ENCODE data around the gene CHST8. TPM values are rescaled to one million over a fixed set of nuclear protein-coding genes. Genes with fewer than 3 reads are reported as not detected.

Gene CHST8
- total RNA-seq, 2 donors from 2014 or later = not detected

DNA sequence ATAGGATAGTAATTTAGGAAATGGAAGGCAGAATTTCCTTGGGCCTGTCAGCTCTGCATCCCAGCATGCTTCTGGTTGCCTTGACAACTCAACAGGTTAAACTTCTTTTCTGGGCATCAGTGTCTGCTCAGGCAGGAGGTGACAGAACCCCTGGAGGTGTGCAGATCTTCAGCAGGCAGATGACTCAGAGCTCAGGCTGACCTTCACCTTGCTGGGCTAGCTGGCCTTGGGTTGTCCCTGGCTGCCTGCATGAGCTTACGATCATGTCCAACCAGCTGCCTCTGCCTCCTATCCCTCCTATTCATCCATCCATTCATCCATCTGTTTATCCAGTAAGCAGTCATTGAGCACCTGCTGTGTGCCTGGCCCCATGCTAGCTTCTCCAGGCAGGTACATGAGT is 93.7 kb downstream of the CHST8 start:
- DNase-seq = no peak
- Mint-ChIP-seq H3K36me3 (ENCODE audit: insufficient read depth in 2 of 2) (no peaks in the 10 kb centered on the region), H3K9me3 (peaks cover 3% of the 10 kb centered on the region in 2 donors), H3K4me1 (ENCODE audit: low read depth) (no peaks in the 10 kb centered on the region), H3K27ac (no peak overlapping the region), H3K27me3 (ENCODE audit: low read depth) (peaks cover 6% of the 10 kb centered on the region), H3K4me3 (no peak overlapping the region)
- no peak for ATAC-seq (replicated peaks in 1 of 2)

DNA sequence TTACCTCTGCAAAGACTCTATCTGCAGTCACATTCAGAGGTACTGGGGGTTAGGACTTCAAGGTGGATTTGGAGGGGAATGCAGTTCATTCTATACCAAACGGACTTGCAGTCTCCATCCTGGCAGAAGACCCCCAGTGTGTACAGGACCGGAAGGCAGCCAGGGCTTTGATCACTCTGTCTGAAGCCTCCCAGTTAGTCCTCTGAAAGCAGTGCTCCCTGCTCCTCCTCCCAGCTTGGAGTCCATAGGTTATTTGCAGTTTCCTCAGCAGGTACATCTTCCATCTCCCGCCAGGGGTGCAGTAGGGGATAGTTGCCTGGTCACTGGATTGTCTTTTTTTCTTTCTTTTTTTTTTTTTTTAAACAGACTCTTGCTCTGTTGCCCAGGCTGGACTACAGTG is 96.1 kb downstream of the CHST8 start:
- H3K27ac Mint-ChIP-seq = no peak overlapping the region
- H3K27me3 Mint-ChIP-seq (ENCODE audit: low read depth) = peaks cover 13% of the 10 kb centered on the region
- DNase-seq = no peak
- ATAC-seq (replicated peaks in 1 of 2) = no peak
- no peak overlapping the region for H3K4me3 Mint-ChIP-seq
- H3K36me3 Mint-ChIP-seq (ENCODE audit: insufficient read depth in 2 of 2) = no peaks in the 10 kb centered on the region
- H3K4me1 Mint-ChIP-seq (ENCODE audit: low read depth) = no peaks in the 10 kb centered on the region
- H3K9me3 Mint-ChIP-seq = peaks cover 3% of the 10 kb centered on the region in 2 donors

DNA sequence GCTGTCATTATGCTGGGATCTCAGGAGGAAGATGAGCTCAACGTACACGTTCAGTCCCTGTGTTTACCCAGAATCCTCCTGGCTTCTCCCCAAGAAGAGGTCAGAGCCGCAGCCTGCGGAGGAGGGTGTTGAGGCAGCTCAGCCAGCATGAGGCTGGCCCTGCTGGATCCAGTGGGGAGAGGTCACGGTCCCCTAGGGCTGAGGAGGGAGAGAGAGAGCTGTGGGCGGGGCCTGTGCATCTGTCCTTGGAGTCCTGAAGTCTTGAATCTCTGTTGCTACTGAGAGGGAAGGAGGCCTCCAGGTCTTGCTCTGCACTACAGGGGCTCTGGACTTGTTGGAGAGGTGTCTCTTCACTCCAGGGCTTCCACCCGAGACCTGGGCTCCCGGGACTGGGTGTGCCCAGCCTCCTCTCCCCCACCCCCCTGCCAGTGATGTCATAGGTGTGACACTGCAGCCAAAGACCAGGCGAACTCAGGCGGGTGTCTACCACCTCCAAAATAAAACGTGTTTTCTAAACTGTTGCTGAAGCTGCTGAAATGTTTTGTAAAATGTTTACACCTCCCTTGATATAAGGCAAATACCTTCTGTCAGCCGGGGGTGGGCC is 97.0 kb downstream of the CHST8 start:
- H3K27me3 Mint-ChIP-seq (ENCODE audit: low read depth) = peaks cover 13% of the 10 kb centered on the region
- no peaks in the 10 kb centered on the region for H3K36me3 Mint-ChIP-seq (ENCODE audit: insufficient read depth in 2 of 2)
- H3K4me3 Mint-ChIP-seq = no peak overlapping the region
- no peaks in the 10 kb centered on the region for H3K4me1 Mint-ChIP-seq (ENCODE audit: low read depth)
- no peak for DNase-seq
- no peak for ATAC-seq (replicated peaks in 1 of 2)
- peaks cover 3% of the 10 kb centered on the region in 2 donors for H3K9me3 Mint-ChIP-seq
- H3K27ac Mint-ChIP-seq = no peak overlapping the region

DNA sequence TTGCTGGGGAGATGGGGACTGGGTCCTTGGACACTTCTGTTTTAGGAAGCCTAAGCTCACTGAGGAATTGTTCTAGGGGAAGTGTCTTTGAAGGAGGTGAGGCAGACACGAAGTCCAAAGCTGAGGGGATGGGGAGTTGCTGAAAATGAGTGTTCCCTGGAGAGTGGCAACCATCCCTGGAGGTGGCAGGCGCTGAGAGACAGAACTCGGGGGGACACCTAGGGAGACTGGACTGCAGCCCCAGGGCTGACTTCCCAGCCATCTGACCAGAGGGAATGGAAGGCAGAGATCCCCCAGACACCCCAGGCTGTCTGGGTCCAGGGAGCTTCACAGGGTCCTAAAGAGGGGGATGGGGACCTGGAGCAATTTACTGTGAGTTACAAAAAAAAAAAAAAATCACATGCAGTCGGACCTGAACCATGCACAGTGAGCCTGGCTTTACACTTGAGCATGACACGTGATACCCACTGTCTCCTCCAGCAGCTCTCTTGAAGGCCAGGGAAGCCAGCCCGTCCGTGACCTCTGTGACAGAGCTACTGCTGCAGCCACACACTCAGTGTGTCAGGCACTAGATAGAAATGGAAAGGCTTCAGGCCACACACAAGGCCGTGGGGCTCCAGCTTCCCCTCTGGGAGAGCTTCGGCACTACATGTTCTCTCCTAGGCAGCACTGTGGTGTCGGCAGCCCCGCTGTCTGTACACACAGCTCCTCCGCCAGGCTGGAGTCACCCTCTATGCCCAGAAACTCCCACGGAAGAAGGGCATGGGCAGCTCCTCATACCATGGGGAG is 97.8 kb downstream of the CHST8 start:
- no peak for DNase-seq
- Mint-ChIP-seq H3K4me1 (ENCODE audit: low read depth) (no peaks in the 10 kb centered on the region), H3K4me3 (no peak overlapping the region), H3K27ac (no peak overlapping the region), H3K36me3 (ENCODE audit: insufficient read depth in 2 of 2) (no peaks in the 10 kb centered on the region), H3K9me3 (peaks cover 3% of the 10 kb centered on the region in 2 donors), H3K27me3 (ENCODE audit: low read depth) (peaks cover 13% of the 10 kb centered on the region)
- no peak for ATAC-seq (replicated peaks in 1 of 2)

DNA sequence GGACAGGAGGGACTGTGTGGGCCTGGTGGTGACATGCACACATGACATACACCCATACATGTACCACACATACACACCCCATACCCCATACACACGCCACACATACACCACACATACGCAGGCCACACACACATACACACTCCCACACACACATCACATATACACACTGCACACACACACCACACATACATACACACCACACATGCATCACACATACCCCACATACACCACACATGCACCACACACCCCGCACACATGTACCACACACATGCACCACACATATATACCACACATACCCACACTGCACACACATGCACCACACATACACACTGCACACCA is 98.4 kb downstream of the CHST8 start:
- H3K27ac Mint-ChIP-seq = no peak overlapping the region
- no peaks in the 10 kb centered on the region for H3K4me1 Mint-ChIP-seq (ENCODE audit: low read depth)
- H3K9me3 Mint-ChIP-seq = peaks cover 3% of the 10 kb centered on the region in 2 donors
- no peak for ATAC-seq (replicated peaks in 1 of 2)
- H3K36me3 Mint-ChIP-seq (ENCODE audit: insufficient read depth in 2 of 2) = no peaks in the 10 kb centered on the region
- H3K4me3 Mint-ChIP-seq = no peak overlapping the region
- peaks cover 13% of the 10 kb centered on the region for H3K27me3 Mint-ChIP-seq (ENCODE audit: low read depth)
- no peak for DNase-seq

DNA sequence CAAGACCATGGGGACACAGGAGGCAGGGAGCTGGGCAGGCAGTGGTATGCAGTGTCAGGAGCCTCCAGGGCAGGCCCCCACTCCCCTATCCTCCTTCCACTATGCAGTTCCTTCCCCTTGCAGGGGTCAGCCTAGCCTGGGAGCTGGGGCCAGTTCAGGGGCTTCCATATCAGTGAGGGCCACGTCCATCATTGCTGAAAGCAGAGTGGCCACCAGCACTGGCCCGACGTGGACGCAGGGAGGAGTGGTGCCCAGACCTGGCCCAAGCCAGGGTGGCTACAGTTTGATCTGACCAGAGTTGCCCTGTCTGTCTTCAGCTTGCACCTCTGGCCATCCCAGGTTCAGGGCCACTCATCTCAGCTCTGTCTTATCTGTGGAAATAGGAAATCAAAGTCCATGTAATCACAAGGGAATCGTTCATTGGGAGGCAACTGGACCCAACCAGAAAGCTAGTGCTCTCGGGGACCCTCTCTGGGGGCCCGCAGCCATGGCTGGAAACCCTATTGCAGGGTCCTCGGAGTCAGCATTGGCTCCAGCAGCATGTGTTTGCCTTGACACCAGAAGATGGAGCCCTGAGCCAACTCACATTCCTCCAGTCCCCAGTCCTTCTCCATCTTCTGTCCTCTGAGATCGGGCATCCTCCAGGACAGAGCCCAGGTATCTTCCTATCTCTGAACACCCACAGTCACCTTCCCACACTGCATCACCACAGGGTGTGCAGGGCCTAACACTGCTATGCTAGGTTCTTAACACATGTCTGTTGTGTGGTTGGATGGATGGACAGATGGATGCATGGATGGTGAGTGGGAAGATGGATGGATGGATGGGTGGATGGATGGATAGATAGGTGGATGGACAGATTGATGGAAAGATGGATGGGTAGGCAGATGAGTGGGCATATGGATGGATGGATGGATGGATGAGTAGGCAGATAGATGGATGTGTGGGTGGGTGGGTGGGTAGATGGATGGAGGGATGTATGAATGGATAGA is 99.2 kb downstream of the CHST8 start:
- Mint-ChIP-seq H3K9me3 (peaks cover 2% of the 10 kb centered on the region in 2 donors), H3K36me3 (ENCODE audit: insufficient read depth in 2 of 2) (no peaks in the 10 kb centered on the region), H3K27ac (no peak overlapping the region), H3K4me1 (ENCODE audit: low read depth) (no peaks in the 10 kb centered on the region), H3K27me3 (ENCODE audit: low read depth) (peaks cover 13% of the 10 kb centered on the region), H3K4me3 (no peak overlapping the region)
- no peak for ATAC-seq (replicated peaks in 1 of 2)
- no peak for DNase-seq

DNA sequence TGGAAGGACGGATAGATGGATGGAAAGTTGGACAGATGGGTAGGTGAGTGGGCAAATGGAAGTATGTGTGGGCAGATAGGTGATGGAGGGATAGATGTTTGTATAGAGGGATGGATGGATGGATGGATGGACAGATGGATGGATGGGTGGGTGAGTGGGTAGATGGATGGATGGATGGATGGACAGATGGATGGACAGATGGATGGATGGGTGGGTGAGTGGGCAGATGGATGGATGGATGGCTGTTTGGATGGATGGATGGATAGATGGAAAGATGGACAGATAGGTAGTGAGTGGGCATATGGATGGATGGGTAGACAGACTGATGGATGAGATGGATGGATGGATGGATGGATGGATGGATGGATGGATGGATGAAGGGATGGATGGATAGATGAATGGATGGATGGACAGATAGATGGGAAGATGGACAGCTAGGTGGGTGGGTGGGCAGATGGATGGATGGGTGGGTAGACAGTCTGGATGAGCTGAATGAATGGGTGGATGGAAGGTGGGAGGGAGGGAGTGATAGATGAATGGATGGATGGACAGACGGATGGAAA is 100.1 kb downstream of the CHST8 start:
- no peak overlapping the region for H3K4me3 Mint-ChIP-seq
- no peaks in the 10 kb centered on the region for H3K9me3 Mint-ChIP-seq
- no peak for DNase-seq
- H3K27ac Mint-ChIP-seq = no peak overlapping the region
- no peak for ATAC-seq (replicated peaks in 1 of 2)
- no peaks in the 10 kb centered on the region for H3K4me1 Mint-ChIP-seq (ENCODE audit: low read depth)
- H3K27me3 Mint-ChIP-seq (ENCODE audit: low read depth) = peaks cover 13% of the 10 kb centered on the region
- H3K36me3 Mint-ChIP-seq (ENCODE audit: insufficient read depth in 2 of 2) = no peaks in the 10 kb centered on the region

DNA sequence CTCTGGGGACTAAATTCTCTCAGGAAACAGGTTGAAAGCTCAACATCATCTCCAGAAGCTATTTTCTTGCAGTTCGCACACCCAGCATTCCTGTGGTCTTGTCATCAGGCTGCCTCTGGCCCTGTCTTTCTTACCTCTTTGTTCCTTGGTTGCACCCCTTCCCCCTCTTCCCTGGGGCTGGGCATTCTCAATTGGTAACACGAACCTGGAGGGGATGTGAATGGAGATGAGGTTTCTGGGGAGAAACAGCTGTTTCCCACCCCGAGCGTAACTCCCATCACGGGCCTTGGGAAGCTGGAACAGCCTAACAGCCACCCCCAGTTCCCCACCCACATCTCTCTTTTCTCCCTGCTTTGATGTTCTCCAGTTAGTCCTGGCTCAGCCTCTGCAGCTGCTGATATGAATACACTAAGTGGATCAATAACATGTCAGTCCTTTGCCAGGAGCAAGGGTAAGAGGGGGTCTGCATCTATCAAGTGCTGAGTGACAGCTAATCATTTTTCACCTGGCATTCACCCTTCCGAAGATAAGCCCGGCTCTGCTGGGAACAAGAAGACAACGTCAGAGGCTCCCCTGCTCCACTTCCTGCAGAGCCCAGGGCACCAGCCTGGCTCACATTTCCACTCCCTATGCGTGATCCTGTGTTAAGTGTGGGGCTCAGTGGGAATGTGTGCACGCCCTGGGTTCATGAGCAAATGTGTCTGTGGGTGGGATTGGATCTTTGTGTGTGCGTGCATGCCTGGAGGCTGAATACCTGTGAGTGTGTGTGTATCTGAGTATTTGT is 100.9 kb downstream of the CHST8 start:
- DNase-seq = no peak
- no peak for ATAC-seq (replicated peaks in 1 of 2)
- H3K9me3 Mint-ChIP-seq = no peaks in the 10 kb centered on the region
- peaks cover 13% of the 10 kb centered on the region for H3K27me3 Mint-ChIP-seq (ENCODE audit: low read depth)
- no peaks in the 10 kb centered on the region for H3K36me3 Mint-ChIP-seq (ENCODE audit: insufficient read depth in 2 of 2)
- H3K4me3 Mint-ChIP-seq = no peak overlapping the region
- no peak overlapping the region for H3K27ac Mint-ChIP-seq
- H3K4me1 Mint-ChIP-seq (ENCODE audit: low read depth) = no peaks in the 10 kb centered on the region

DNA sequence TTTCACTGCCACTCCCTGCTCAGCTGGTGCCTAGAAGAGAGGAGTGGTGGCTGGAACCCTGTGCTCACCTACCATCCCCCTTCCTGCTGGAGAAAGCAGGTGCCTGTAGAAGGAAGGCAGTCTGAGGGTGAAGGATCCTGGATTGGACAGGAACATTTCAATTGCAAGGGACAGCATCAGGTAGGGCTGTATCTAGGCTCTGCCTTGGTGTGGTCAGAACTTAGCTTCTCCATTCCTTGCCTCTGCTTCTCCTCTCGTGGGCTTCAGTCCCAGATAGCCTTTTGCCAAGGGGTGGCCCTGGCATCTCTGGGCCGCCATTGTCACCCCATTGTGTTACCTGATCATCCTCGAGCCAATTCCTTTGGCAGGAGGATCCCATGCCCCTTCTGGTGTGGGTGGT is 101.8 kb downstream of the CHST8 start:
- H3K9me3 Mint-ChIP-seq = no peaks in the 10 kb centered on the region
- ATAC-seq (replicated peaks in 1 of 2) (no peak), DNase-seq (no peak)
- H3K27me3 Mint-ChIP-seq (ENCODE audit: low read depth) = peaks cover 13% of the 10 kb centered on the region
- H3K4me3 Mint-ChIP-seq = no peak overlapping the region
- H3K4me1 Mint-ChIP-seq (ENCODE audit: low read depth) = no peaks in the 10 kb centered on the region
- H3K27ac Mint-ChIP-seq = no peak overlapping the region
- no peaks in the 10 kb centered on the region for H3K36me3 Mint-ChIP-seq (ENCODE audit: insufficient read depth in 2 of 2)

DNA sequence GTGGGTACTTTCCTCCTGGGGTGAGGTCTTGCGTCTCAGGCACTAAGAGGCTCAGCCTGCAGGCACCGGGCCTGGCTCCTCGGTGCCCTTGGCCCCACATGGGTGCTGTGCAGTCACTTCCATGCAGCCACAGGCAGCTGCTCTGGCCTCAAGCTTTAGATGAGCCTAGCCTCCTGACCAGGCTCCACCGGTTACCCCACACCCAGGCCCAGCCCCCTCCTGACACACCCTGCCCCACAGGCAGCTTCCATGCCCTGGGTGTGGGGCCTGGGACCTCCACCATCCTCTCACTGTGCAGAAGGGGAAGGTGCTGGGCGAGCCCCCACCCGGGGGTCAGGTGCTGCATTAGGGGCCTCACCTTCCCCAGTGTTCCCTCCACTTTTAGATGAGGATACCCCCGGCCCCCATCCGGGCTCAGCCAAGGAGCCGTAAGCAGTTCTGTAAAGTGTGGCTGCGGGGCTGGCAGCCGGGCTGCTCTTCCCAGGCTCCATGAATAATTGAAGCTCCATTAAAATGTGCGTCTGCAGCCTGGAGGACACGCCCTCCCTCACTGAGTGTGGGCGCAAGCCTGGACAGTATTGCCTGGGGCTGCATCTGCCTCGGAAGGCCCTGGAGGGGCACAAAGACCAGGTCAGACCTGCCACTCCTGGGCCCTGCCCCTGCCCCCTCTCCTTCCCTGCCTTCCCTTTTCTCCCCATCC is 102.4 kb downstream of the CHST8 start:
- DNase-seq (no peak), ATAC-seq (replicated peaks in 1 of 2) (no peak)
- Mint-ChIP-seq H3K27ac (no peak overlapping the region), H3K27me3 (ENCODE audit: low read depth) (peaks cover 13% of the 10 kb centered on the region), H3K9me3 (no peaks in the 10 kb centered on the region), H3K4me1 (ENCODE audit: low read depth) (no peaks in the 10 kb centered on the region), H3K36me3 (ENCODE audit: insufficient read depth in 2 of 2) (no peaks in the 10 kb centered on the region), H3K4me3 (no peak overlapping the region)

DNA sequence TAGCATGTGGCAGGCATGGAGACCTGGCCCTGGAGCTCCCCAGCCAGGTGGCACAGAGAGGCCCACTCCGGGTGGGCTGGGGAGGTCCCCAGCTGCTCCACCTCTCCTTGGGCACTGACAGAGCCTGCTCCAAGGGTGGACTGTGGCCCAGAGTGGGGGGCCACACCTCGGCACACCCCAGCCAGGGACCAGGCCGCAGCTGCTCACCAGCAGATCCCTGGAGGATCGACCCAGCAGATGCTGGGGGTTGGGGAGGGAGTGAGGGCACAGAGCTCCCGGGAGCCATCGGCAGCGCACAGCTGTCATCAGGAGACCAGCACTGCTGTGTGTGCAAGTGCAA is 102.9 kb downstream of the CHST8 start:
- peaks cover 13% of the 10 kb centered on the region for H3K27me3 Mint-ChIP-seq (ENCODE audit: low read depth)
- H3K27ac Mint-ChIP-seq = no peak overlapping the region
- DNase-seq = no peak
- ATAC-seq (replicated peaks in 1 of 2) = no peak
- no peaks in the 10 kb centered on the region for H3K36me3 Mint-ChIP-seq (ENCODE audit: insufficient read depth in 2 of 2)
- no peaks in the 10 kb centered on the region for H3K9me3 Mint-ChIP-seq
- no peak overlapping the region for H3K4me3 Mint-ChIP-seq
- no peaks in the 10 kb centered on the region for H3K4me1 Mint-ChIP-seq (ENCODE audit: low read depth)

DNA sequence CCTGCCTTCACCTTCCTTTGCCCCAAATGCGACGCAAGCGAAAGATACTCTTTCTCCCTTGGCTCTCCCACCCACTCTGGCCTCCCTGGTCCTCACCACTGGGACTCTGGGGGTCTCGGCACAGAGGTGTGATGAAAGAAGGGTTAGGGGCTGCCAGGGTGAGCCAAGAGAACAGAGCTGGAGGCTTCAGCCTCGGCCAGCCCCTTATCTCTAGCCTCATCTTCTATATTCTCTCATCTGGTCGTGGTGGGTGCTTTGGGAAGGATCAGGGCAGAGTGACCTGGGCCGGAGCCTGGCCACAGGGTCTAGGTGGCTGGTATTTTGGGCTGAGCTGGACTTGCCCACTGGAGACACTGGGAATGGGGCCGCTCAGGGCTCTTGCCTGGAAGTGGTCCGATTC is 103.8 kb downstream of the CHST8 start:
- peaks cover 6% of the 10 kb centered on the region for H3K27me3 Mint-ChIP-seq (ENCODE audit: low read depth)
- DNase-seq (no peak), ATAC-seq (replicated peaks in 1 of 2) (no peak)

More for the DNA sequence above, 103.8 kb downstream of the CHST8 start:
- Mint-ChIP-seq H3K4me3 (no peak overlapping the region), H3K27ac (no peak overlapping the region), H3K9me3 (no peaks in the 10 kb centered on the region), H3K36me3 (ENCODE audit: insufficient read depth in 2 of 2) (no peaks in the 10 kb centered on the region), H3K4me1 (ENCODE audit: low read depth) (no peaks in the 10 kb centered on the region)
